GM19035 (cell line): Measurements from ENCODE around the gene UBE2M.
"Not testable (repeated sequence)": the region's sequence is repeated elsewhere in the genome, so short reads cannot be mapped to it uniquely, and the experiment has no call there.

ENCODE experiments used
- ATAC-seq: cut with Tn5 transposase; IDR thresholded peaks from one replicate; pipeline ENCODE4 v1.9.1; 2021; ENCODE audit not compliant: unreplicated experiment

UBE2M gene

GRCh38 chr19:58558066-58558622 lies at the start of gene UBE2M:
Gene UBE2M (minus strand): TSS chr19:58558611. CDS start chr19:58558381, 230 bp downstream.
- peak; percentile 2 for ATAC-seq

GRCh38 chr19:58607213-58607612 lies 48.8 kb upstream of the UBE2M start:
- not testable (repeated sequence) for ATAC-seq

- not testable (repeated sequence) for ATAC-seq
Measured at GRCh38 chr19:58606251-58606896, 48.0 kb upstream of the UBE2M start.

GRCh38 chr19:58586133-58586765 lies 27.8 kb upstream of the UBE2M start:
- ATAC-seq, result no peak

- ATAC-seq, result no peak
Measured at GRCh38 chr19:58585442-58586132, 27.2 kb upstream of the UBE2M start.

- no peak for ATAC-seq
Measured at GRCh38 chr19:58584498-58585441, 26.4 kb upstream of the UBE2M start.

GRCh38 chr19:58582985-58583384 lies 24.6 kb upstream of the UBE2M start:
- ATAC-seq, result no peak

GRCh38 chr19:58581227-58582141 lies 23.1 kb upstream of the UBE2M start:
- ATAC-seq, result peak; percentile 61

- ATAC-seq, result no peak
Measured at GRCh38 chr19:58579473-58580142, 21.2 kb upstream of the UBE2M start.

- no peak for ATAC-seq
Measured at GRCh38 chr19:58578012-58578925, 19.9 kb upstream of the UBE2M start.

- ATAC-seq, result not testable (repeated sequence)
Measured at GRCh38 chr19:58577581-58577980, 19.2 kb upstream of the UBE2M start.

GRCh38 chr19:58575183-58576041 lies 17.0 kb upstream of the UBE2M start:
- ATAC-seq, result peak; percentile 42

- ATAC-seq, result no peak
Measured at GRCh38 chr19:58573658-58574164, 15.3 kb upstream of the UBE2M start.

GRCh38 chr19:58572818-58573657 lies 14.6 kb upstream of the UBE2M start, which contains the start of gene MZF1:
Gene MZF1 (minus strand): TSS chr19:58573335. CDS start chr19:58571389, 1,946 bp downstream.
- ATAC-seq, result peak; percentile 54

- no peak for ATAC-seq
Measured at GRCh38 chr19:58572026-58572817, 13.8 kb upstream of the UBE2M start.
